GM10248 (cell line): ENCODE measurements around the gene OR4K15.
"Not testable (repeated sequence)": the region's sequence is repeated elsewhere in the genome, so short reads cannot be mapped to it uniquely, and the experiment has no call there.

Source experiments
- CTCF ChIA-PET: fragments of 300-600 bp; sonication (Branson Sonifier 250); formaldehyde crosslinking; extraction: SDS; loops from one replicate; lab custom pipeline; 2021; ENCODE audit warnings: antibody characterized with exemption; lab: Yijun Ruan, JAX
- POLR2A ChIA-PET: fragments of 350-650 bp; sonication (Branson Sonifier 250); formaldehyde crosslinking; extraction: SDS; loops from one replicate; lab custom pipeline; 2020; ENCODE audit warnings: antibody characterized with exemption; lab: Yijun Ruan, JAX
- DNase-seq: peaks from one replicate; pipeline ENCODE4 v3.0.0; 2012; ENCODE audit errors: extremely low spot score
- TF ChIP-seq, protein P1 (sequence below): IDR thresholded peaks from 2 replicates; pipeline ENCODE4 v1.5.1; 2012; ENCODE audit warnings: mild to moderate bottlenecking, low read depth; ENCODE audit errors: extremely low read depth, missing control alignments, control extremely low read depth

OR4K15 gene, protein sequence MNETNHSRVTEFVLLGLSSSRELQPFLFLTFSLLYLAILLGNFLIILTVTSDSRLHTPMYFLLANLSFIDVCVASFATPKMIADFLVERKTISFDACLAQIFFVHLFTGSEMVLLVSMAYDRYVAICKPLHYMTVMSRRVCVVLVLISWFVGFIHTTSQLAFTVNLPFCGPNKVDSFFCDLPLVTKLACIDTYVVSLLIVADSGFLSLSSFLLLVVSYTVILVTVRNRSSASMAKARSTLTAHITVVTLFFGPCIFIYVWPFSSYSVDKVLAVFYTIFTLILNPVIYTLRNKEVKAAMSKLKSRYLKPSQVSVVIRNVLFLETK

DNA sequence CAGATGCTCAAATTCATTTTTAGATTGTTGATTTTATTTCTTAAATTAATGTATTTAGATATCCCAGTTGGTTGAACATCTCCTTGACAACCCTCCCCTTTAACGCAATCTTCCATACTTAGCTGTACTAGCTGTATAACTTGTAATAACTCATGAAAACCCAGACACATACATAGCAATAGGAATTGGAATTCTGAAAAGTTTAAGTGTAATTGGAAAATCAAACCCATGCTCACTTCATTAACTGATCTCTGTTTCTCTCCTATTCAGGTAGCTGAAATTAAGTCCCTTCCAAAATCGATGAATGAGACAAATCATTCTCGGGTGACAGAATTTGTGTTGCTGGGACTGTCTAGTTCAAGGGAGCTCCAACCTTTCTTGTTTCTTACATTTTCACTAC, at the start of gene OR4K15:
Gene OR4K15, plus strand, starts transcription at position 301 of the 400 bp plus-strand sequence. Its CDS starts 0 bp downstream, at position 301.
- no peak for DNase-seq
- CTCF ChIA-PET, result no interaction called here
- TF ChIP-seq, protein P1, sequence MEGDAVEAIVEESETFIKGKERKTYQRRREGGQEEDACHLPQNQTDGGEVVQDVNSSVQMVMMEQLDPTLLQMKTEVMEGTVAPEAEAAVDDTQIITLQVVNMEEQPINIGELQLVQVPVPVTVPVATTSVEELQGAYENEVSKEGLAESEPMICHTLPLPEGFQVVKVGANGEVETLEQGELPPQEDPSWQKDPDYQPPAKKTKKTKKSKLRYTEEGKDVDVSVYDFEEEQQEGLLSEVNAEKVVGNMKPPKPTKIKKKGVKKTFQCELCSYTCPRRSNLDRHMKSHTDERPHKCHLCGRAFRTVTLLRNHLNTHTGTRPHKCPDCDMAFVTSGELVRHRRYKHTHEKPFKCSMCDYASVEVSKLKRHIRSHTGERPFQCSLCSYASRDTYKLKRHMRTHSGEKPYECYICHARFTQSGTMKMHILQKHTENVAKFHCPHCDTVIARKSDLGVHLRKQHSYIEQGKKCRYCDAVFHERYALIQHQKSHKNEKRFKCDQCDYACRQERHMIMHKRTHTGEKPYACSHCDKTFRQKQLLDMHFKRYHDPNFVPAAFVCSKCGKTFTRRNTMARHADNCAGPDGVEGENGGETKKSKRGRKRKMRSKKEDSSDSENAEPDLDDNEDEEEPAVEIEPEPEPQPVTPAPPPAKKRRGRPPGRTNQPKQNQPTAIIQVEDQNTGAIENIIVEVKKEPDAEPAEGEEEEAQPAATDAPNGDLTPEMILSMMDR, result no peak
- POLR2A ChIA-PET, result no interaction called here

DNA sequence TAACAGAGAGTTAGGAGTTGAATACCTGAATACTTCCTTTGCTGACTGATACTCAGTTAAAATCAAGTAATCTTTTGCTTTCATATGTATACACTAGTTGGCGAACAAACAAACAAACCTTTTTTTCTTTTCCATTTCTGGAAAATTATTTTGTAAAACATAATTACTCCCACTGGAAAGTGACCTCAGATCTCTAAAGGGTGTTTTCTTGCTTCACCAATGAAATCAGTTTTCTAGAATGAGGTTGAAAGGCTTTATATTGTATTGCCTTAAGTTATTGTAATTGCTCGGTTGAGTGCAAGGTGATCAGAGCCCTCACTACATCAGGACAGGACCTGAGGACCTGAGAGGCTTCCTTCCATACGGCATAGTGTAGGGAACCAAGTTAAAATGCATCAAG, 44.8 kb upstream of the OR4K15 start, which contains the start of gene OR4K1:
Gene OR4K1, plus strand, starts transcription at position 301 of the 400 bp plus-strand sequence. CDS start 4,750 bp downstream, outside the sequence.
- TF ChIP-seq, protein P1, result no peak
- ChIA-PET POLR2A (no interaction called here), CTCF (no interaction called here)
- DNase-seq, result no peak

DNA sequence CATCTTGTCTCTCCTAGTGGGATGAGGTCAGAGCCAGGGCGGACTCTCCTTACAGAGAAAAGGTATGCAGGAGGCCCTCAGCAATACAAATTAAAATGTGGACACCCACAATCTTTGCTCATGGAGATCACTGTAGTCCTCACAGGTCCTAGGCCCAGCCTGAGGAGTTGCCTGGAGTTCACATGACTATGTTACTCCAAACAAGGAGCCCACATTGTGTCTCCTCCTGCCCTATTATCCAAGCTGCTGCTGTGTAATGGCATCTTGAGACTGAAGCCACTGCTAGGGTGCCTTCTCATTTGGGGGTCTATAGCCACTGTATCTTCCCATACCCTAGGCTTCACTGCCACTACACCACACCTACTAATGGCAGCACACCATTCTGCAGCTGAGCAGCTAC, 33.7 kb upstream of the OR4K15 start:
- ChIA-PET POLR2A (no interaction called here), CTCF (no interaction called here)
- DNase-seq, result no peak
- TF ChIP-seq, protein P1, result no peak

DNA sequence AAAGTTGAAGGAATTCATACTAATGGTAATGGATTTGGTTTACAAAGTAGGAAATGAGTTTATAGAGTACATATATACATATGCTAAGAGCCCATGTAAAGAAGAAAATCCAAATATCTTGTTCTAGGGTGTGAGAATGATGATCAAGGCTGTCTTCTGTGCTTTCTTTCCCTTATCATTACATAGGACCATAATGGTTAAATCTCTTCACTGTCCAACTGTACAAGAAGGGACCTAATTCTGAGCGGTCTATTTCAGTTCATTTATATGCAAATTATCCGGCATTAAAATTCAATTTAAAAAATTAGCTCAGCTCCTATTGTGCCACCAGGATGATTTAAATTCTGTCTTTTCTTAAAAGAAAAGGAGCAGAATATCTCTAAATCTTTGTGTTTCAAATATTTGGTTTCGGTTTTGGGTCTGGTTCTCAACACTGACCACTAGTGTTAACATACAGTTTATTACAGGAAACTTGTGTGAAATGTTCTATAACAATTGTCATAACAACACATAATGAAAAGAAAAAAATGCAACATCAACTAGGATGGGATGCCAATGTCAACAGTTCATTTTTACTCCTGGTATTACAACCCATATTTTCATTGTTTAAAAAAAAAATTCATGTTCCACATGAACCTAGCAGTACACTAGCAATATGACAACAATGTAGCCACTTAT, 27.8 kb upstream of the OR4K15 start:
- ChIA-PET POLR2A (no interaction called here), CTCF (no interaction called here)
- TF ChIP-seq, protein P1, result no peak
- no peak for DNase-seq

DNA sequence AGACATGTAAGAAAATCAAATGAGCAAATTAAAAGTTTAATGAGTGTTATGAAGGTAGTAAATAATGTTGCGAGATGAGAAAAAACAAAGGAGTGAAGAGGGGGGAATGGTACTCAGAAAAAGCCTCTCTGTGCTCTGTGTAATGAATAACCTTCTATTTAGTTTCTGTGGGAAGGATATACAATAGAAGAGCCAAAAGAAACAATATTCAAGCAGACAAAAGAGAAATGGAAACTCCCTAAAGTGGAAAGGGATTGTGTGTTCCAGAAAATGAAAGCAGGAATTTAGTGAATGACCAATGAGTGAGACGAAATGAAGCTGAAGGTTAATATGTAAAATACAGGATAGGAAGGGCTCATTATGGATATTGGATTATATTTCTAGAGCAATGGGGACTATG, 26.2 kb upstream of the OR4K15 start:
- CTCF ChIA-PET, result no interaction called here
- POLR2A ChIA-PET, result no interaction called here
- TF ChIP-seq, protein P1, result no peak
- DNase-seq, result no peak

DNA sequence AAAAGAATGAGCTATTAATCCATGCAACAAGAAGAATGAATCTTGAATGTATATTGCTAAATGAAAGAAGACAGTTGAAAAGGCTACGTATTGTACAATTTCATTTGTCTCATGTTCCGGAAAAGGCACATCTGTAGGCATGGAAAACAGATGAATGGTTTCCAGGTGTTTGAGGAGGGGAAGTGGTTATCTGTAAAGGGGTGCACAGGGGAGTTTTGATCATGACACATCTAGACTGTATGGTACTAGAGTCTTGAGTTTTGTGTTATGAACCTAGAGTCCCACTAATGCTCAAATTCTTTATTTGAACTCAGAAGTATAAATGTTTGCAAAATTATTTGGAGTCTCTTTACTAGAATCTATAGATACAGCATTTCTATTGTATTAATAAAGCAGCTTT, 5.7 kb upstream of the OR4K15 start:
- DNase-seq, POLR2A ChIA-PET: not testable (repeated sequence)
- CTCF ChIA-PET, result interaction anchor here (1.4 kb wide), 1 partner anchor 54 kb away, joined by 3 read pairs; no protein-coding TSS in a partner anchor

DNA sequence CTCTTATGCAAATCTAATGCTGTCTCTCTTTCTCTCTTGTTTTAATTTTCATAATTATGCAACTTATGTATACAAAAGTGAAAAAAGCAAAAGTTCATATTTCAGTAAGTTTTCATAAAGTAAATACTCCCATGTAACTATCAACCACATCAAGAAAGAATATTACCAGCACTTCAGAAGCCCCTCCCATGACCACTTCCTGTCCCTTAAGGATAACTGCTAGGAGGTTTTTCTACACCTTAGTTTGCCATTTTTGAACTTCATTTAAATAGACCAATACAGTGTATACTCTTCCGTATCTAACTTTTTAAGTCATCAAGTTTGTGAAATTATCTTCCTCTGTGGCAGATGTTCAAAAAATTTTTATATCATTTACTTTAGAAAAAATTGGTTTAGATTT, 547 bp upstream of the OR4K15 start:
- ChIA-PET CTCF (no interaction called here), POLR2A (no interaction called here)
- DNase-seq, result no peak
- TF ChIP-seq, protein P1, result no peak
